IPS-NIHi11 (cell line): Measurements from ENCODE around the gene MAN1C1.
"Not testable (repeated sequence)": the region's sequence is repeated elsewhere in the genome, so short reads cannot be mapped to it uniquely, and the experiment has no call there.

Experiments used
- DNase-seq: peaks from one replicate; pipeline ENCODE4 v3.0.0; 2012; ENCODE audit warnings: mixed read lengths, low spot score

MAN1C1 gene

DNA sequence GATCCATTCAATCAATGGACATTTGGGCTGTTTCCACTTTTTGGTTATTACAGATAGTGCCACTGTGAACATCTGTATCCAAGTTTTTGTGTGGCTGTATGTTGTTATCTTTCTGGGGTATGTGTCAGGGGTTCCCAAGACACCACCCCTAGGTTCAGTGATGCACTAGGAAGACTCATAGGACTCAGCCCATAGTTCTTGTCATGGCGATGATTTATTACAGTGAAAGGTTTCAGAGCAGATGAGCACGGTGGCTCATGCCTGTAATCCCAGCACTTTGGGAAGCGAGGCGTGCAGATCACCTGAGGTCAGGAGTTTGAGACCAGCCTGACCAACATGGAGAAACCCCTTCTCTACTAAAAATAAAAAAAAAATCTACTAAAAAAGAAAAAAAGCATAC lies 64.1 kb downstream of the MAN1C1 start:
- DNase-seq, result no peak

GRCh38 chr1:25682059-25682601 lies 65.5 kb downstream of the MAN1C1 start:
- no peak for DNase-seq

GRCh38 chr1:25683177-25683576 lies 66.6 kb downstream of the MAN1C1 start:
- DNase-seq, result no peak

GRCh38 chr1:25683731-25684130 lies 67.1 kb downstream of the MAN1C1 start:
- DNase-seq, result no peak

DNA sequence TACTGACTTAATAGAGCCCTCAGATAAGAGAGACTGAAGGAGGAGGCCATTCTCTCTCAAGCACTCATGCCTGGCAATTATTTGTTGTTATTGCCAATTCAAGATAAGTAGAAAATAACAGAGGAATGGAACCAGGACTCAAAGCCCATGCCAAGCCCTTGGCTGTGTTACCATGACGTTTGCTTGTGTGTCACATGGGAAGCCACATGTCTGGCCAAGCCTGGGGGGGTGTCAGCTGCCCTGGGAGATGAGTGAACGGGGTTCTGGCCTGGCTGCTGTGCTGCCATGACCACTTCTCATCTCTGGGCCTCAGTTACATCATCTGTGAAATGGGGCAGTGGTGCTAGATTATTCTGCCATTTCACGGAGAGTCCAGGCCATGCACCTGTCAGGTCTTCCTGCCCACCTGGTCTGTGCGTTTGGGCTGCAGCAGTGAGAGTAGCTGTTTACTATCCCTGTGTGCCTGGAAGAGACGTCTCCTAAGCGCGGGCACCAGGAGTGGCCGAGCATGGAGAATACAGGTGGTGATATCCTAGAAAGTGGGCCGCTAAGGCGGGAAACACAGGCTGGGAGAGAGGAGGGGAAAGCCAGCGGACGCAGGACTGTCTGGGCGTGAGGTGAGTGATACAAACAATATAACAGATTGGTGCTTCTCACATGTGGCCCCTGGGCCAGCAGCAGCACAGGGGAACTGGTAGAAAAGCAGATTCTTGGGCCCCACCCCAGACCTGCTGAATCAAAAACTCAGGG lies 67.8 kb downstream of the MAN1C1 start:
- no peak for DNase-seq

DNA sequence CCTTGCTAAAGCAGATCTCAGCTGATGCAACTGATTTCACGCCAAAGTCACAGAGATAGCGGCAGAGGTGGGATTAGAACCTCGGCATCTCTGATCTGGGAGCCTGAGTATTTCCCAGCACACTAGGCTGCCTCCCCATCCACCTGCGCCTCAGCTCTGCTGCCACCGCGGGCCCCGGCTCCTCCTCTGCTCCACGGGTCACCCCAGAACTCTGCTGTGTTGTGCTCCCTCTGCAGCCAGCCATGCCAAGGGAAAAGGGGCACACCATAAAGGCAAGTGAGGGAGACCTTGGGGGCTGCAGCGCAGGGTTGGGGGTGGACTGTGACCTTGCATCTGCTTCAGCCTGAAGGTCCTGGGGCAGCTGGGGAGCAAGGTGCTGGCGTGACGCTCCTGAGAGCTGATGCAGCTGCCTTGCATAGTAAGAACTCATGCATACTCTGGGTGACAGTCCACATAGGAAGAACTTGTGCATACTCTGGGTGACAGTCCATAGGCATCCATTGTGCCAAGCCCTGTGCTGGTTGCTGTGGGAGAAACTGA lies 68.7 kb downstream of the MAN1C1 start:
- no peak for DNase-seq

GRCh38 chr1:25685938-25686665 lies 69.5 kb downstream of the MAN1C1 start:
- no peak for DNase-seq

DNA sequence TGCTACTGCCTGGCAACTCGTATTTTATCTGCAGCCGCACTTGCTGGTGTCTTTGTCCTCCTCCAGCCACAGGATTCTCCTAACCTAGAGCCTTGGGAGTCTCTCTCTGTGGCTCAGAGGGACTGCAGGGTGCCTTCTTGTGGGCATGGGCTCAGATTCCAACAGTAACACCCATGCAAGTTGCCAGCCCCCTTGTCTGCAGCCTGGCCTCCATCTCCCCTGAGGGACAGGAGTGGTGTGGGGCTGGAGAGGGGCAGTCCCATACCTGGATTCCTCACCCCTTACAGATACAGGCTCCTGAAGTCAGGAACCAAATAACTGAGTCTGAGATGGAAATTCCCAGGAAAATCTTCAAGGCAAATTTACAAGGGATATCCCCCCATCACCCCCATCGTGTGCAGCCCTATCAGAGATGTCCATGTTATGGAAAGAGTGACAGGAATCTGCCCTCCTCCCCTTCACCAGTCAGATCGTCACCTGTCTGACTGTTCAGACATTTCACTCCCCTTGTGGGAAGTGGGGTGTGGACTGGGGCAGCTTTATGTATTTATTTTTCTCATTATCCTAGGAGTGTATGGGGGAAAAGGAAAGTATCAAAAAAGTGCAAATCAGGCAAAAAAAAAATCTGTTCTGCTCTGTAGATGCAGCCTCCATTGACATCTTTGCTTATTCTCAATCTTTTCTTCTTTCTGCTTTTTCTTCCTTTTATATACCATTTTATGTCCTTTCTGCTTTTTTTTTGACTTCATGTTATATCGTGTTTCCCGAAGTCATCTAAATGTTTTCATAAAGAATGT lies 70.8 kb downstream of the MAN1C1 start:
- DNase-seq, result no peak

DNA sequence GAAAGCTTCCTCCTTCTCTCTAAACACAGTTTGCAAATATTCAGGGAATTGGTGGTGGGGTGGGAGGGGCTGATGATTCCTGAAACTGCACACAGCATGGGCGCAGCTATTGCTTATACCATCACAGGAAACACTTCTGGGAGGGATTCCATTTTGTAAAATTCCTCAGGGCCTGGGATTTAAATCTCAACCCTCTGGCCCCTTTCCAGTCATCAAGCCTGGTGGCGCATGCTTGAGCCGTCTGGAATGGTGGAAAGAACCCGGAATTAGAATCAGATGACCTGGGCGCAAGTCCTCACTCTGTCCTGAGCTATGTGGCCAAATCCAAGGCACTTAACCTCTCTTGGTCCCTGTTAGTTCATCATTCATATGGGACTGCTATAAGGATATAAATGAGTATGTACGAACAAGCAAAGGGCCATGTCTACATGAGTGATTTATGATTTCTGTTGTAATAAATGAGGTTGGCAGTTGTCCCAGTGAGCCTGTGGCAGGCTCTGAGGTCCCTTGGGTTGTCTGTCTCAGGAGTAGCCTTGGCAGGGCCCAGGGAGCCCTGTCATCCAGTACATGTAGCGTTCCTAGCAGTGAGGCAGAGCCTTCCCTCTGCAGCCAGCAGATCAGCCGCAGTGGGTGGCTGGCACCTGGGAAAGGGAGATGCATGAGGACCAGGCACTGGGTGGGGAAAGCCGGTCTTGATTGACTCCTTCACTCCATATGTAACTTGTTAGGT lies 72.0 kb downstream of the MAN1C1 start:
- DNase-seq, result no peak

DNA sequence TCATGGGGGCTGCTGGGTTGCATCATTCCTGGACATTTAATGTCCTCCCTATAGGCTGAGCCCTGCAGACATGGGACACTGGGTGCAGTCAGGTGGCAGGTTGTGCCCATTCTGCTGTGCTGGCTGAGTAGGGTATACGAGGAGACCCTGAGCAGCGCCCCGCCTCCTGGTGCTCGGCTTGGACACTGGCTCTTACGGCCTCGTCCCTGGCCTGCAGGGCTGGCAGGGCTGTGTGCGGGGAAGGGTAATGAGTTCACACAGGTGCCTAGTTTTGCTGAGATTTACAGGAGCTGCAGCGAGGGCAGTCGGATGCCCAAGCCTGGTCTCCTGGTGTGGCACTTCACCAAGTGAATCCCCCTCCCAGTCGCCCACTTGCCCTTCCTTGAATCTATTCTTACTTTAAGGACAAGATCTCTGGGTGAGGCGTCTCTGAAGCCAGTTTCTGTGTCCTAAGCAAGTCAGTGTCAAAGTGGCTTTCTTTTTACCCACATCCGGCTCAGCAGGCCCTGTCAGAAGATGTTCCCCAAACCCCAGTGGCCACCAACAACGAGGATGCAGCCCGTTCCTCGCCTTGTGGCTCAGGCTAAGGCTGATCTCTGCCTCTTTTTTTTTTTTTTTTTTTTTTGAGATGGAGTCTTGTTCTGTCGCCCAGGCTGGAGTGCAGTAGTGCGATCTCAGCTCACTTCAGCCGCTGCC lies 73.2 kb downstream of the MAN1C1 start:
- no peak for DNase-seq

GRCh38 chr1:25690396-25690956 lies 73.9 kb downstream of the MAN1C1 start:
- no peak for DNase-seq

- DNase-seq, result no peak
Measured at GRCh38 chr1:25691211-25691610, 74.6 kb downstream of the MAN1C1 start.

DNA sequence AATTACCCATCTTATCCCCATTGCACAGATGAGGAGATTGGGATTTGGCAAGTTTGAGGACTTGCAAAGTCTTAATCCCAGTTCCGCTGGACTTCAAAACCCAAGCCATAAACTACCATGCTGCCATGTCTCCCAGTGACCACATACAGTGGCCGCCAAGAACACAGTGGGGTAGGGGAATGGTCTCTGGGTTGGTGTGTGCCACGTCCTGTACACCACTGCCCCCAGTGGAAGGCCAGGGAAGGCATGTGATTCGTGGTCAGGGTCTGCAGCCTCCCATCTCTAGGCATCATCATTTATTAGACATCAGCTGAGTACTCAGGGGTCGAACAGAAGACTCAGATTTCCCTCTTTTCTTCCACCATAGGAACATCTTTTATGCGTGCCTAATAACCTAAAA lies 76.0 kb downstream of the MAN1C1 start:
- peak; percentile 75 for DNase-seq

DNA sequence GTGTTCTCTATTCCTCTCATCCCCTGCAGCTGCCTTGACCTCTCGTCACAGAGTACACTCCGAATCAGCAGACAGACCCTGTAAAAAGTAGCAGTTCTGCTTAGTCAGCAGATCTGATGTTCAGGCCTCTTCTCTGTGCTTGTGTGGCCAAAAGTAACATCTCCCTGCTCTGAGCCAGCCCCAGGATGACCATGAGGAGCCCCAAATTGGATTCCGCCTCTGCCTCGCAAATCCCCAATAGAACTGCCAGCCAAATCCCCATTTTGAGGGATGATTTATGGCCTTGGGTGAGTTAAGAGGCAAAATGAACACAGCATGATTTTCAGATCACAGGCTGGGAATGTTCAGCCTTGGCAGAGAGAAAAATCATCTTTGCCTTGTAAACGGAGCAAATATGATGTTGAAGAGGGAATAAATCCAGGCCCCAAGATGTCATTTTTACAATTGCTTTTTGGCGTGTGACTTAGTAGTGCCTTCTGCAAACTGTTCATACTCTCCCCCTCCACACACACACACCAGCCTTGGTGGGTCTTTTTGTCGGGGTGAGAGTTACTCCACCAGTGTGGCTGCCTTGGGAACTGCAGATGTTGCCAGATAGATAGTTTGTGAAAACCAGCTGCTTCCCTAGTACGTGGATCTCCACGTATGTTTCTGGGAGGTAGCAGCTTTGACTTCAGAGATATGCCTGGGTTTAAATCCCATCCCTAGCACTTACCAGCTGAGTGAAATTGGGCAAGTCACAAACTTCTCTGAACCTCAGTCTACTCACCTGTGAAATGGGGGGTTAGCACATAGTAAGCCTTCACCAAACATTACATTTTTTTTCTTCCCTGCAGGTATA lies 77.8 kb downstream of the MAN1C1 start:
- no peak for DNase-seq

DNA sequence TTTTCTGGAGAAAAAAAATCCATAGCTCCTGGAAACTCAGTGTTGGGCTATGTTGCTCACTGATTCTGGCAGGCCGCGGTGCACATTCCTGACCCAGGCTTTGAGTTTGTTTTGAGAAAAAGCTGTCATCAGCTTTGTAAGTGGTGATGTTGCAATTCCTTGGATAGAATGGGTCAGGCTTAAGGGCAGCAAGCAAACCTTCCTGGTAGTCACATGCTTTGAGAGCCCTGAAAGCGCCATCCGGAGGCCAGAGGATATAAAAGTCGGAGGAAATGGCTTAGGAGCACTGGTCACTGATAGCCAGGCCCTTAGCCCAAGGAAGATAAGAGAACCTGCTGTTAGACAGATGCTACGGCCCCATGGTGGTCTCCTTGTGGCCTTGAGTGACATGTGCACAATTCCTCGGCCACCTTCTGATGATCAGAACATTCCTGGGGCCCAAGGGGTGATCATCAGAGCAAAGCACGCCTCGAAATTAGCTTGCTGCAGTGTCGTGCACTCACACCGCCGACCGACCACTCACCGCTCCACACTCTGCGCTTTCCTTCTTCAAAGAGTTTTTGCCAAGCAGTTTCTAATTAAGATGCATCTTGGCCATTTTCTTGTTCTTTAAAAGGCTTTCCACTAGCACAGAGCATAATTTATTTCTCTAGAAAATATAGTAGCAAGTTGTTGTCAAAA lies 78.6 kb downstream of the MAN1C1 start:
- peak; percentile 44 for DNase-seq

DNA sequence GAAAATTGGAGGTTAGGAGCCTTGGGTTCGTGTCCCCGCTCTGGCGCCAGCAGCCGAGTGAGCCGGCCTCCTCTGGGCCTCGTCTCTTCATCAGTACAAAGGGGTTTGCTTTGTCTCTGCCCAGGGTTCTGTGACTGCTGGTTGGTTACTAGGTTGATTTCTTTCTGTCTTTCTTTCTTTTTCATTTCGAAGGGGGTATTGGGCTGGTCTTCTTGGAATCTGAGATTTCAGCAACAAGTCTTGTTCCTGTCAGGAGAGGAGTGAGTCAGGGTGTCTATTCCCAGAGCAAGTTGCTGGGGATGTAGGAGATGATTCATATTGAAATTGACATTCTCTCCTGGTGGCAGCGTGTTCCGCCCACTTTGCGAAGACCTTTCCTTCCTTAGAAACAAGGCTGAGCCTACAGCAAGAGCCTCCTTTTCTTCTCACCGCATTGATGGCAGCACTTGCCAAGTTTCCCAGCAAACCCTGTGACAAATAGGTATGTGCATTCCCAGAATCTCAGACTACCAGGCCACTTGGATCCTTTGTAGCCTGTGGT lies 79.2 kb downstream of the MAN1C1 start:
- no peak for DNase-seq

DNA sequence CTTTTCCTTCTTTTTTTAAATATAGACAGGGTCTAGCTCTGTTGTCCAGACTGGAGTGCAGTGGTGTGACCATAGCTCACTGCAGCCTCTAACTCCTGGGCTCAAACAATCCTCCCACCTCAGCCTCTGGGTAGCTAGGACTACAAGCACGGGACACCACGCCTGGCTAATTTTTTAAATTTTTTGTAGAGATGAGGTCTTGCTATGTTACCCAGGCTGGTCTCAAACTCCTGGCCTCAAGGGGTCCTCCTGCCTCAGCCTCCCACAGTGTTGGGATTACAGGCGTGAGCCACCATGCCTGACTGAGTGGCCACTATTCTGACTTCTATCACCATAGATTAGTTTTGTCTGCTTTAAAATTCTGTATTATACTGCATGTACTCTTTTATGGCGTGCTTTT lies 80.1 kb downstream of the MAN1C1 start:
- DNase-seq, result not testable (repeated sequence)

DNA sequence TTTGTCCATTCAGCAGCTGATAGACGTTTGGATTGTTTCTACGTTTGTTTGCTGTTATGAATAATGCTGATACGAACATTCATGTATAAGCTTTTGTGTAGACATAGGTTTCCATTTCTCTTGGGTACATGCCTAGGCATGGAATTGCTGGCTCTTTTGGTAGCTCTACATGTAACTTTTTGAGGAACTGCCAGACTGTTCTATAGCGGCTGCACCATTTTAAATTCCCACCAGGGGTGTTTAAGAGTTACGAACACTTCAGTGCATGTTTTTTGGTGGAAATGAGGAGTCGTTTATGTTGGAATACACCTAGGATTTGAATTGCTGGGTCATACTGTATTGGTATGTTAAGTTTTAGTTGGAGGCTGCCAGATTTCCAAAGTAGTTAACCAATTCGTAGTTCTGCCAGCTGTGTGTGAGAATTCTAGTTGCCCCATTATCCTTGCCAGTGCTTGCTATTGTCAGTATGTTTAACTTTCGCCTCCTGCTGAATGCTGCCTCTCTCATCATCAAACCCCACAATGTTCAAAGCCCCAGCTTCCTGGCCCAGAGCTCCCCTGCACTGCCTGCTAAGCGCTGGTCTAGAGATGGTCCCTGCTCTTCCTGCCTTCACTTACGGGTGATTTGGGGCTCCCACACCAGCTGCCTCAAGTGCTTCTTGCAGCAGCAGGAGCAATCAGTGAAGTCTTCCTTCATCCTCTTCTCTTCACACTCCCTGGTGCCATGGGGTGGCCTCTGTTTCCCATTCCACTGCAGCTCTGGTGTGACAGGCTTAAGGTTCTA lies 81.0 kb downstream of the MAN1C1 start:
- no peak for DNase-seq
